Neural progenitor cell (in vitro differentiated cells): ENCODE data around the gene GANAB.

Source experiments
- EZH2 ChIP-seq: fragments of 200-600 bp; sonication (generic); IDR thresholded peaks from 2 replicates; pipeline ENCODE4 v1.6.1; 2017; ENCODE audit warnings: antibody characterized with exemption, mild to moderate bottlenecking, moderate library complexity
- EZH2phosphoT487 ChIP-seq: fragments of 200-600 bp; sonication (generic); IDR thresholded peaks from 2 replicates; pipeline ENCODE4 v1.6.1; 2017; ENCODE audit warnings: antibody characterized with exemption
- TF ChIP-seq, protein P1 (sequence below): fragments of 200-600 bp; sonication (generic); IDR thresholded peaks from 2 replicates; pipeline ENCODE4 v1.5.1; 2017; ENCODE audit warnings: antibody characterized with exemption, mild to moderate bottlenecking

DNA sequence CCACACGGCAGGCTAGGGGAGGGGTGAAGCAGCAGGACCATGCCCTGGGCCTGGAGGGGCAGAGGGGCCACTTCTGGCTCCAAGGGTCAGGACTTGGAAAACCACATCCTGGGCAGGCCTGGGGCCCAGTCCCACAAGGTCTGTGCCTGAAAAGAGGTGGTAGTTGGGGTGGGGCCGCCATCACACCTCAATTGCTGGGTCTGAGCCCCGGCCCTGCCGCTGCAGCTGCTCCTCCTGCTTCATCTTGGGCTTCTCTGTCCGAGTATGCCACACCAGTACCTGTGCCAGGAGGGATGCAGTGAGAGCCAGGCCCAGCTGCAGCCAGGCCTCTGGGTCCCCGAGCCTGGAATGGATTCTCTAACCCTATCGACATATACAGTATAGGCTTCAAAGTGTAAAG is 30.9 kb downstream of the GANAB start:
- TF ChIP-seq, protein P1, sequence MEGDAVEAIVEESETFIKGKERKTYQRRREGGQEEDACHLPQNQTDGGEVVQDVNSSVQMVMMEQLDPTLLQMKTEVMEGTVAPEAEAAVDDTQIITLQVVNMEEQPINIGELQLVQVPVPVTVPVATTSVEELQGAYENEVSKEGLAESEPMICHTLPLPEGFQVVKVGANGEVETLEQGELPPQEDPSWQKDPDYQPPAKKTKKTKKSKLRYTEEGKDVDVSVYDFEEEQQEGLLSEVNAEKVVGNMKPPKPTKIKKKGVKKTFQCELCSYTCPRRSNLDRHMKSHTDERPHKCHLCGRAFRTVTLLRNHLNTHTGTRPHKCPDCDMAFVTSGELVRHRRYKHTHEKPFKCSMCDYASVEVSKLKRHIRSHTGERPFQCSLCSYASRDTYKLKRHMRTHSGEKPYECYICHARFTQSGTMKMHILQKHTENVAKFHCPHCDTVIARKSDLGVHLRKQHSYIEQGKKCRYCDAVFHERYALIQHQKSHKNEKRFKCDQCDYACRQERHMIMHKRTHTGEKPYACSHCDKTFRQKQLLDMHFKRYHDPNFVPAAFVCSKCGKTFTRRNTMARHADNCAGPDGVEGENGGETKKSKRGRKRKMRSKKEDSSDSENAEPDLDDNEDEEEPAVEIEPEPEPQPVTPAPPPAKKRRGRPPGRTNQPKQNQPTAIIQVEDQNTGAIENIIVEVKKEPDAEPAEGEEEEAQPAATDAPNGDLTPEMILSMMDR, result no peak
- TF ChIP-seq EZH2, result no peak
- TF ChIP-seq EZH2phosphoT487, result no peak
